Mesodermal cell (in vitro differentiated cells): ENCODE measurements around the gene SCAMP5.

Experiments used
- H3K27ac ChIP-seq: 2 replicates; pipeline ENCODE4 v1.7.0; 2013; ENCODE audit warnings: mild to moderate bottlenecking, low read depth, low read length, moderate library complexity; ENCODE audit not compliant: severe bottlenecking
- H3K36me3 ChIP-seq: 2 replicates; pipeline ENCODE4 v1.7.1; 2013; ENCODE audit warnings: mild to moderate bottlenecking, low read length, moderate library complexity; ENCODE audit not compliant: control insufficient read depth, insufficient read depth
- H3K4me1 ChIP-seq: one replicate; pipeline ENCODE4 v1.7.1; 2013; ENCODE audit warnings: mild to moderate bottlenecking, low read length; ENCODE audit not compliant: insufficient read depth, control insufficient read depth, poor library complexity, severe bottlenecking
- H3K4me3 ChIP-seq: 2 replicates; pipeline ENCODE4 v1.7.0; 2013; ENCODE audit warnings: low read length, control low read depth, mild to moderate bottlenecking; ENCODE audit not compliant: insufficient read depth, poor library complexity, severe bottlenecking; ENCODE audit errors: extremely low read depth
- H3K9me3 ChIP-seq: 2 replicates; pipeline ENCODE4 v1.7.1; 2013; ENCODE audit warnings: mild to moderate bottlenecking, low read length, moderate library complexity; ENCODE audit not compliant: control insufficient read depth
- WGBS, 2 experiments: methylation state at CpG; one replicate each; pipeline ENCODE4 v1.1.5; 2013; ENCODE audit warnings: missing lambda C conversion rate in 2 of 2; ENCODE audit not compliant: insufficient coverage in 2 of 2; 5-methylcytosine and 5-hydroxymethylcytosine counted together

The SCAMP5 gene

GRCh38 chr15:75056036-75056435 is 60.7 kb downstream of the SCAMP5 start:
- no peaks in the 10 kb centered on the region for H3K9me3 ChIP-seq
- no peaks in the 10 kb centered on the region for H3K36me3 ChIP-seq
- peaks cover 12% of the 10 kb centered on the region for H3K4me1 ChIP-seq
- no peak overlapping the region for H3K27ac ChIP-seq
- H3K4me3 ChIP-seq: no peak overlapping the region
- 95 to 96% methylated on average over 7 of the region's 7 CpGs for WGBS, 2 experiments

DNA sequence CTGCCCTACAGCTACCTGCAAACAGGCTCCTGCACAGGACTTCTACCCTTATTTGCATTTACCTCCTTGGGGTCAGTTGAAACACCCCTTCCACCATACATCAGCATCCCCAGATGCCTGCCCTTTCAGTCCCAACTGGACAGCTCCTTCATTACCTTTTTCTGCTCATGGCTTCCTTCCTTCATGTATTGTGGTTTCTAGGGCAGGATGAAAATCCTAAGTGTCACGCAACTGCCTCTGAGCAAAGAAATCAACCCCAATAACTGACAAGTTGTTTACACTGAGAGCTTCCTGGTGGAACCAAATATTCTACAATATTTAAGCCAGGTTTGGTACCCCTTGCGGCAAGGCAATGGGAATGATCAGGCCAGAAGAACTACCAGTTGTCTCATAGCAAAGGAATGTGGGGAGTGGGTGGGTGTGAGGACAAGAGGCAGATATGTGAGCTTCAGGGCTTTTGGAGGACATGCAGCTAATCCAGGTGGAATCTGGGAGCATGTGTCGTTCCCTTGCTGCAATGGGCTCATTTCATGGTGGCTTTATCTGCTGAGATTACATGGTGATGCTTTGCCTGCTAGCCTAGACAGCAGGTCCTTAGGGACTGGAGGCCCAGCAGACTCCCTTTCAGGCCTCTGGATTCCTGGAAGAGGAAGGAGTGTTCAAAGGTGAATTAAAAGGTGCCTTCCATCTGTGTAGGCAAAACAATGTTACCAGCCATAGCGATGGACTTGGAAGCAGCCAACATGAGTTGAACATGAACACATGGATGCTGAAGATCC is 63.0 kb downstream of the SCAMP5 start:
- Histone ChIP-seq H3K36me3 (no peaks in the 10 kb centered on the region), H3K27ac (no peak overlapping the region)
- 77 to 94% methylated on average over 2 to 3 of the region's 4 CpGs for WGBS, 2 experiments

GRCh38 chr15:75059607-75060006 is 64.2 kb downstream of the SCAMP5 start:
- no peaks in the 10 kb centered on the region for H3K9me3 ChIP-seq
- no peak overlapping the region for H3K4me3 ChIP-seq
- 84 to 91% methylated on average over 5 of the region's 5 CpGs for WGBS, 2 experiments
- no peak overlapping the region for H3K27ac ChIP-seq
- peaks cover 17% of the 10 kb centered on the region for H3K4me1 ChIP-seq
- H3K36me3 ChIP-seq: no peaks in the 10 kb centered on the region

More for the DNA sequence above, 63.0 kb downstream of the SCAMP5 start:
- Histone ChIP-seq H3K4me3 (no peak overlapping the region), H3K9me3 (no peaks in the 10 kb centered on the region), H3K4me1 (peaks cover 17% of the 10 kb centered on the region)

DNA sequence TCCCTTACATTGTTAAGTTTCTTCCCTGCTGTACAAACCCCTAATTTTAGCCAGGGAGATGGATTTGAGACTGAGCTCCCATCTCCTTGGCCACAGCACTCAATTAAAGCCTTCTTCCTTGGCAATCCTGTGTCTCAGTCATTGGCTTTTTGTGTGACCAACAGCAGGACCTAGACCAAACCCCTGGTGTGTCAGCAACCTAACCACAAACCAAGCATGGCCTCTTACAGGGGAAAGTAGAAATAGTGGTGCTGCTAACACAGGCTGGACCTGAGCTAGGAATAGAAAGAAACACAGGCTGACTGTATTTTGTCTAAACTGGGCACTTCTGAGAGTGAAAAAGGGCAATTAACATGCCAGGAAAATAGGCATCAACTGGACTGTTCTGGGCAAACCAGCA is 65.9 kb downstream of the SCAMP5 start:
- H3K4me3 ChIP-seq: no peak overlapping the region
- peaks cover 4% of the 10 kb centered on the region for H3K9me3 ChIP-seq
- H3K4me1 ChIP-seq: peaks cover 20% of the 10 kb centered on the region
- no peaks in the 10 kb centered on the region for H3K36me3 ChIP-seq
- peak overlapping the region; percentile 49 for H3K27ac ChIP-seq

GRCh38 chr15:75062706-75063105 is 67.3 kb downstream of the SCAMP5 start:
- H3K36me3 ChIP-seq: no peaks in the 10 kb centered on the region
- 46 to 65% methylated on average over 2 to 3 of the region's 3 CpGs for WGBS, 2 experiments

DNA sequence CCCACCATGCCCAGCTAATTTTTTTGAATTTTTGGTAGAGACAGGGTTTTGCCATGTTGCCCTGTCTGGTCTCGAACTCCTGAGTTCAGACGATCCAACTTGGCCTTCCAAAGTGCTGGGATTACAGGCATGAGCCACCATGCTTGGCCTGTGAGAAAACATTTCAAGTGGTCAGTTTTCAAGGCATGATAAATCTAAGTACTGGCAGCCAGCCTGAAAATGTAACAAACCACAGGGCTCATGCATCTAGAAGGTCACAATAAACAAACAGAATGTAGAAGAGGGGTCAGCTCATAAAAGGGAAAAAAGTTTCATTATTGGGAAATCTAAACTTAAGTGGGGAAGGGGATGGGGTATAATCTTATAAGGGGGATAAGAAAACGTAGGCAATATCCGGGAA is 68.0 kb downstream of the SCAMP5 start:
- peaks cover 15% of the 10 kb centered on the region for H3K4me1 ChIP-seq
- H3K4me3 ChIP-seq: no peak overlapping the region
- H3K9me3 ChIP-seq: peaks cover 15% of the 10 kb centered on the region
- H3K27ac ChIP-seq: no peak overlapping the region
- WGBS, 2 experiments: 85 to 87% methylated on average over 2 of the region's 4 CpGs
- no peaks in the 10 kb centered on the region for H3K36me3 ChIP-seq

More at GRCh38 chr15:75062706-75063105, 67.3 kb downstream of the SCAMP5 start:
- peaks cover 15% of the 10 kb centered on the region for H3K9me3 ChIP-seq
- H3K27ac ChIP-seq: no peak overlapping the region
- peaks cover 20% of the 10 kb centered on the region for H3K4me1 ChIP-seq
- H3K4me3 ChIP-seq: no peak overlapping the region

DNA sequence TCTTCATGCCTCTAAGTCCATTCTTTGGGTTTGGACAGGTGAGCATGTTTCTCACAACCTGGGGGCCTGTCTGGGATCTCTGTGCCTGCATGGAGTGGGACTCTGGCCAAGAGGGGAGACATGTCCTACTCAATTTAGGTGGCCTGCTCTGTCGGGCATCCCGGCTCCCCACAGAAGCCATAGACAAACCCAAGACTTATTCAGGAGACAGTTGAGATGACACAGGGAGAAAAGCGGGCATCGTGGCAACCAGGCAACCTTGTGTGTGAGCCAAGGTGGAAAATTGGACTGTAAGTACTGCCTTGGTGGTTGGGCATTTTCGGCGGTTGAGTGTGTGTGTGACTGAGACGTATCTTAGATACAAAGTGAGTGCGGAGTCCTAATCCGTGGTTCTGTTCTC is 68.5 kb downstream of the SCAMP5 start:
- peaks cover 15% of the 10 kb centered on the region for H3K9me3 ChIP-seq
- no peak overlapping the region for H3K27ac ChIP-seq
- WGBS, 2 experiments: 90 to 99% methylated on average over 7 to 8 of the region's 9 CpGs
- no peaks in the 10 kb centered on the region for H3K36me3 ChIP-seq
- H3K4me3 ChIP-seq: no peak overlapping the region
- H3K4me1 ChIP-seq: peaks cover 10% of the 10 kb centered on the region

DNA sequence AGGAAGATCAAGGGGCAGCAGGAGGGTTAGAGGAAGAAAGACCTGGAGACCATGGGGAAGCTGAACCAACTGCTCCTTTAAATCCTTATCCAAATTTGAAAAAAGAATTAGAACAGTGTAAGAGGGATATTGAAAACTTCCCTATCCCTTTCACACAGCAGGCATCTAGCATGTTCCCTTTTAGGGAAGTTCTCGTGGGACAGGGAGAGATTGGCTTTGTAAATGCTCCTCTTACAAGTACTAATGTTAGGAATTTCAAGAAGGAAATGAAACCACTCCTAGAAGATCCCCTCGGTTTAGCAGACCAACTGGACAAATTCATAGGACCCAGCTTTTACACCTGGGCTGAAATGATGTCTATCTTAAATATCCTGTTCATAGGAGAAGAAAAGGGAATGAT is 69.5 kb downstream of the SCAMP5 start:
- Histone ChIP-seq H3K4me1 (peaks cover 8% of the 10 kb centered on the region), H3K4me3 (no peak overlapping the region), H3K27ac (no peak overlapping the region), H3K36me3 (no peaks in the 10 kb centered on the region), H3K9me3 (peaks cover 15% of the 10 kb centered on the region)
- WGBS, 2 experiments: no CpG with 5 or more reads among the region's 2 CpGs

DNA sequence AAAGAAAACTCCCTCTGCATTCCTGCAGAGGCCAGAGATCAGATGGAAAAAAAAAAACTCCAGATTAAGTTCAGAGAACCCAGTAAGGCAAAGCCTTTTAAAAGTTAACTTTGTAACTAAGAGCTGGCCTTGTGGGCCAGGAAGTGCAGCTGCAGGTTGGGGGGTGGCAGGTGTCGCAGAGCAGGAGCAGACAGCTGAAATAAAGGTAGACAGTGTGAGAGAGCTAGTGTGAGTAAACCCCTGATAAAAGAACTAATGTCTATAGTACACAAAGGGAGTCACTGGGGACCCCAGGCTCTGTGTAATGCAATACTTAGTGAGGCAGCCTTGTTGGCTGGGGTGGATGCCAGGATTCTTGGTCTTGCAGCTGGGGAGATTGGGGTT is 70.1 kb downstream of the SCAMP5 start:
- no peaks in the 10 kb centered on the region for H3K36me3 ChIP-seq
- peaks cover 8% of the 10 kb centered on the region for H3K4me1 ChIP-seq
- peaks cover 15% of the 10 kb centered on the region for H3K9me3 ChIP-seq
- H3K4me3 ChIP-seq: no peak overlapping the region
- H3K27ac ChIP-seq: no peak overlapping the region
- 100% methylated on average over 1 of the region's 1 CpG for WGBS, 2 experiments

DNA sequence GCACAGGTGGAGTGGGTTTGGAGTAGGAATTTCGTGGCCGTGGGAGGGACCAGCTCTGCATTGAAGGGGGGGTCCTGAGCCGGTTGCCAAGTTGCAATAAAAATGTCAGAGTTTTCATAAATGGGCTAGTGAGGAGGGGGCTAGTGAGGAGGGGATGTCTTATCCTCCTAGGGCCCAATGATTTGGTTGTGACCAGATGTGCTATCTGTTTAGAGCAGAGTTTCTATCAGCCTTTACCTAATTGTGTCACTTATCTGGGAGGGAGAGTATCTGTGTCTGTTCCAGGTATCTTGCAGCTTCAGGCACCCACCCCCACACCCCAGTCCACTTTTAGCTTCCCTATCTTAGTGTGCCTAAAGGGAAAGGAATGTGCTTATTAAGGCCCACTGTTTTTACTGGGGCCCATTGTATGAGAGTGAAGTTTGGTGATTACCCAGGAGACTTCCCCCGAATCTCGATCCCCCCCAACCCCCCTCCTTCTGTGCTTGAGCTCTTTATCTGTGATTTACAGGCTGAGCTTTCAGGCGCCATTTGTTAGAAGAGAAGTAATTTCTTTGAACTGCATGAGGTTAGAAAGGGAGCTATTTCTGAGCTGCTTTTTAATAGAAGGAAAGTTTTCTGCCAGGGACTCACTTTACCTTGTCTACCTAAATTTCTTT is 70.6 kb downstream of the SCAMP5 start:
- peaks cover 8% of the 10 kb centered on the region for H3K4me1 ChIP-seq
- H3K4me3 ChIP-seq: no peak overlapping the region
- 86% methylated on average over 3 of the region's 6 CpGs; no CpG with 5 or more reads in 1 of the 2 experiments for WGBS, 2 experiments
- H3K27ac ChIP-seq: no peak overlapping the region
- no peaks in the 10 kb centered on the region for H3K36me3 ChIP-seq
- H3K9me3 ChIP-seq: peaks cover 15% of the 10 kb centered on the region
